ENCODE data around the gene TNS1. TPM values are rescaled to one million over a fixed set of nuclear protein-coding genes. Genes with fewer than 3 reads are reported as not detected.

TNS1 gene
- polyA plus RNA-seq, 6 donors from 2014 or later, result 0.05 to 0.57 (median 0.35) TPM; not detected in 2

DNA sequence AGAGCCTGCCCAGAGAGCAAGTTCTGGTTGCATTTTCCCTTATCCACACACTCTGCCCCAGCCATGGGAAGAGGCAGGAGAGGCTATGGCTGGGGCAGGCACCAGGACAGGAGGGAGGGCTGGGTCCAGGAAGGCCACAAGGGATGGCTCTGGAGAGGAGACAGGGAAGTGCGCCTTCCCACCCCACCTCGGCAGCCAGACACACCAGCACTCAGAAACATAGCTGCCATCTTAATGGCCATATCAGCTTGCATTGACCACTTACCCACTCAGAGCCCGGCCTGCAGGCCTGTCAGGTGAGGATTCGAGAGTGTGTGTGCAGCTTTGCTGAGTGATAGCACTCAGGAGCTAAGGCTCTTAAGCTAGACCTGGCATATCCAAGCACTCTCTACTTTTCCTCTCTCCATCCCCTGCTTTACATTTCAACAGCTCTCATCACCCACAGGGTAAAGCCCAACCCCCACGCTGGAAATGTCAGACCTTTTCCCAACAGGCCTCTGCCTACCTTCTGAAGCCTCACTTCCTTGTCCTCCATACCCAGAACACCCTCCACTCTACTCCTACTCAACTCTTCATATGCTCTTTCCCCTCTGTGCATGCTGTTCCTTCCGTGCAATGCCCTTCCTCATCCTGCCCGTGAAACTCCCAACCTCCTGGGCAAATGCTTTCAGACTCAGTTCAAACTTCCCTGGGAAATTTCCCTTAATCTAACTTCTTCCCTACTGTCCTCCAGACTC, 147.9 kb downstream of the TNS1 start:
- H3K9me3 Mint-ChIP-seq, result no peaks in the 10 kb centered on the region
- peaks cover 0 to 18% (median 10%) of the 10 kb centered on the region in 3 donors for H3K27me3 Mint-ChIP-seq
- ATAC-seq (ENCODE audit: low read depth in 2 of 2) (no peak), DNase-seq (no peak)
- H3K36me3 Mint-ChIP-seq, result no peaks in the 10 kb centered on the region
- H3K4me1 Mint-ChIP-seq, result peaks cover 6 to 12% (median 10%) of the 10 kb centered on the region in 3 donors
- H3K27ac Mint-ChIP-seq, result peak overlapping the region in 1 of 6 donors; percentile 64
- no peak overlapping the region for H3K4me3 Mint-ChIP-seq

DNA sequence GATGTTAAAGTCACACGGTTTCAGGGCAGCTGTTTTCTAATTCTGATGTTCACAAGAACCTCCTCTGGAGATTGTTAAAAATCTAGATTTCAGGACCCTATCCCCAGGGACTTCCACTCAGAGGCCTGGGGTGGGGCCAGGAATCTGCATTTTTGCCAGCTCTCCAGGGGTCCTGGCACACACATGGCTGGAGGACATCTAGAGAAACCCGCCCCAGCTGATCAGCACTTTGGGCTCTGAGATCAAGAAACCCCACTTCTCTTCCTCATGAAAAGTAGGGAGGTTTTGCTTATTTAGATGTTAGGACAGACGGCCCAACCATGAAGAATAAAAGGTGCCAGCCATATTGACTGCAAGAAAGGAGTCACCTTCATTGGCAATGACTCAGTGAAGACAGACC, 148.8 kb downstream of the TNS1 start:
- no peak overlapping the region for H3K4me3 Mint-ChIP-seq
- H3K36me3 Mint-ChIP-seq, result no peaks in the 10 kb centered on the region
- H3K9me3 Mint-ChIP-seq, result no peaks in the 10 kb centered on the region
- no peak overlapping the region for H3K27ac Mint-ChIP-seq
- ATAC-seq (ENCODE audit: low read depth in 2 of 2) (no peak), DNase-seq (no peak)
- peaks cover 0 to 25% (median 14%) of the 10 kb centered on the region in 3 donors for H3K27me3 Mint-ChIP-seq
- H3K4me1 Mint-ChIP-seq, result peaks cover 6 to 12% (median 10%) of the 10 kb centered on the region in 3 donors

DNA sequence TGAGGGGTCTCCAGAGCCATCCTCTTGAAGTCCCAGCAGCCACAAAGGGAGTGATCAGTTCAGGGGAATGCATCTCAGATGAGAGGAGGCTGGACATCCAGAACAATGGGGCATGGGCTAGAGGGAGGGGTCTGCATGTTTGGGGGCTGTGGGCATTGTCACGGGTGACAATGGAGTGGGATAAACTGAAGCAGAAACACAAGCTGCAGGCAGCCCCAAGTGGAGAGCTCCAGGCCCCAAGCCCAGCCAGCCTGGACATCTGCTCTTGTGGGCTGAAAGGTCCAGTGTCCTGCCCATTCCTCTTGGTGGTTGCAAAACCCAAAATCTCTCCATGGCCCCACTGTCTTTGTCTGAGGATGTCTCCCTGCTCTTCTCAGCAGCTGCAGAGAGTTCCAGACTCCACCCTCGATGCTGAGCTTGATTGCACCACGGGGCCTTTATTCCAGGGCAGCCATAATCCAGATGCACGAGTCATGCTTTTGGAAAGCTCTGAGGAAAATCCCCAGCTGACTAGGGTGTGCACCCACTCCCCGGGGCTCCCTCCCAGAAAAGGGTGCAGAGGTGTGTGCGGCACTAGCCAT, 149.4 kb downstream of the TNS1 start:
- peaks cover 0 to 25% (median 14%) of the 10 kb centered on the region in 3 donors for H3K27me3 Mint-ChIP-seq

DNA sequence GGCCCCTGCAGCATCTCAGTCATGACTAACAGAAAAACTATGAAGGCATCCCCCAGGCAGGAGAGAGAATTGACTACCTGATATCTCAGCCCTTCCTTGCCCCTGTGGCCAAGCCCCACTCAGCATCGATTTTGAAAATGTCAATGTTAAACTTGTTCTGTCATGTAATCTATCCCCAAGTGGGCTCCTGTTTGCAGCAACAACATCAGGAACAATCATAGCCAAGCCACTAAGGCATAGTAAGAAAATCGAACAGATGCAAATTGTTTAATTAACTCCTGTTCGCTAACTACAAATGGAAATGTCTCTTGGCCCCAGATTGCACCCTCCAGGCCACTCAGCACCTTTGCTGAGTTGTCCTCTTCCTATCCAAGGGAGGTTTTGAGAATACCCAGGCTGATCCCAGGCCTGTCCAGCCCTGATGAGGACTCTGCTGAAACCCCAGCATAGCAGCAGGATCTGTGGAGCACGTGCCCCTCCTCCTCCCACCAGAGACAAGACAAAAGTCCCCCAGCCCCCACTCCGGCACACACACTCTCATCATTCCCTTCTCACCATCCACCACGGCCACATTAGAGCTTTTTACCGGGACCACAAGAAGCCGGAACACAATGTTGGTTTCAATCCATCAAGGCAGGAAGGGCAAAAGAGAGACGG, 150.1 kb downstream of the TNS1 start:
- H3K9me3 Mint-ChIP-seq, result no peaks in the 10 kb centered on the region
- H3K36me3 Mint-ChIP-seq, result no peaks in the 10 kb centered on the region
- ATAC-seq (ENCODE audit: low read depth in 2 of 2), result no peak
- H3K27ac Mint-ChIP-seq, result peak overlapping the region in 1 of 6 donors; percentile 28
- peaks cover 4 to 12% (median 10%) of the 10 kb centered on the region in 3 donors for H3K4me1 Mint-ChIP-seq
- H3K4me3 Mint-ChIP-seq, result no peak overlapping the region
- DNase-seq, result no peak
- H3K27me3 Mint-ChIP-seq, result peaks cover 0 to 25% (median 14%) of the 10 kb centered on the region in 3 donors

More for the DNA sequence above, 149.4 kb downstream of the TNS1 start:
- H3K4me1 Mint-ChIP-seq, result peaks cover 6 to 12% (median 10%) of the 10 kb centered on the region in 3 donors
- H3K9me3 Mint-ChIP-seq, result no peaks in the 10 kb centered on the region
- DNase-seq (no peak), ATAC-seq (ENCODE audit: low read depth in 2 of 2) (no peak)
- H3K4me3 Mint-ChIP-seq, result no peak overlapping the region
- H3K27ac Mint-ChIP-seq, result no peak overlapping the region
- H3K36me3 Mint-ChIP-seq, result no peaks in the 10 kb centered on the region

DNA sequence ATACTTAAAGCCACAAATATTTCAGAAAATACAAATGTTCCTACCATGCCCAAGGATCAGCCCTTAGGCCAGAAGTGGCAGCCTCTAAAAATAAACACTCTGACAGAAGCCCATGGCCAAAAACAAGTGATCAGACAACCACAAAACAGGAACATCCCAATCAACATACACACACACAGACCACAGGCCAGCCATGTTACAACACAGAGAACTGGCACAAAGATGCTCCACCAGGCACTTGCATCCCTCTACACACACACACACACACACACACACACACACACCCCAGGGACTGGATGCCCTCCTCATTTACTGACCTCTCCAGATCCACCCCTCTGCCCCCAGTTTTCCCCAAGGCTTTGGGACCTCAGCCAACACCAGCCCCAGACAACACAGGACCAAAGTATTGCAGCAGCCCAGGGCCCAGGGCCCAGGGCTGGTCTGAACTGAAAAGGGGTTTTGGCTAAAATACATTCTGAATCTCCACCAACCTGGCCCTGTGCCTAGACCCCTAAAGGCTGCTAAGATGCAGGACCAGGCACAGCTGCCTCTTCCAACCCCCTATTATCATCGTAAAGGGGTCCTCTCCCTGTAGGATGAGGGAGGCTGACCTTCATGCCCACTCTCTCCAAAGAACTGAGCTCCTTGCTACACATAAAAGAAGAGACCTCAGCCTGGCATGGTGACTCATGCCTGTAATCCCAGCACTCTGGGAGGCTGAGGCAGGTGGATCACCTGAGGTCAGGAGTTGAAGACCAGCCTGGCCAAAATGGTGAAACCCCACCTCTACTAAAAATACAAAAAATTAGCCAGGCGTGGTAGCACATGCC, 151.4 kb downstream of the TNS1 start:
- H3K4me3 Mint-ChIP-seq, result no peak overlapping the region
- no peak for DNase-seq
- H3K36me3 Mint-ChIP-seq, result no peaks in the 10 kb centered on the region
- H3K27ac Mint-ChIP-seq, result peak overlapping the region in 2 of 6 donors; percentile 71 to 81
- H3K9me3 Mint-ChIP-seq, result no peaks in the 10 kb centered on the region
- peaks cover 0 to 25% (median 19%) of the 10 kb centered on the region in 3 donors for H3K27me3 Mint-ChIP-seq
- no peak for ATAC-seq (ENCODE audit: low read depth in 2 of 2)
- H3K4me1 Mint-ChIP-seq, result peaks cover 4 to 12% (median 10%) of the 10 kb centered on the region in 3 donors

DNA sequence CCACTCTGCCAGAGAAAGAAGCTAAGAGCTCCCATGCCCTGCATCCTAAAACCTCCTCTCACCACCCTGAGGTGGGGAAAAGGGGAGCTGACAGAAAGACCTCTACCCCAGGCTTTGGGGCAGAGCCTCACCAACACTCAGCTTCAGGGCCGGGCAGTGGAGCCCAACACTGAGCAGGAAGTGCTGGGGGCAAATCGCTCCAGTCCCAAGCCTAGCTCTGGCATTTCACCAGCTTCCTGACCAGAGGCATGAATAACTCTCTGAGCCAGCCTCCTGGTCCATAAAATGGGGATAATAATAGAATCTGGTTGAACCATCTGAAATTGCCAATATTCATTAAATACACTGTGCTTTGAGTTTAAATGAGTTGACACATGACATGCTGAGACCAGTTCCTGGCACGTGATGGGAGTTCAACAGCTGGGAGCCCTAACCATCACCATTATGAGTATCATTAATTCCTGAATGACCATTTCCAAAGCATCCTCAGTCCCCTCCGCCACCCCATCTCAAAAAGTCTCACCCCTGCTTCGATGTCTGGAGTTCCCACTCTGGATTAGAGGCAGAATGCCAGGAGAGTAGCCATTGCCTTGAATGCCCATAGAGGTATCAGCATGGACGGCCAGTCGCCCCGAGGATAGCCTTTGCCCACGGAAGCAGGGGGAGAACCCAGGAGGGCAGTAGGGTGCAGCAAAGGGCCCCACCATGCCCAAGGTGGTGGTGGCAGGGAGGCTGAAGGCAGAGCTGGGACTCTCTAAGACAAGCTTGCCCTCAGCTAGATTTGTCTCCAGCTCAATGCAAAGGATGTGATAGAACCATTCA, 153.4 kb downstream of the TNS1 start:
- DNase-seq (no peak), ATAC-seq (ENCODE audit: low read depth in 2 of 2) (no peak)
- Mint-ChIP-seq H3K27me3 (peaks cover 0 to 19% (median 17%) of the 10 kb centered on the region in 3 donors), H3K4me1 (peaks cover 4 to 12% (median 10%) of the 10 kb centered on the region in 3 donors), H3K27ac (peak overlapping the region in 1 of 6 donors; percentile 15), H3K4me3 (no peak overlapping the region), H3K36me3 (no peaks in the 10 kb centered on the region), H3K9me3 (peaks cover 0 to 2% (median 0%) of the 10 kb centered on the region in 7 donors)

DNA sequence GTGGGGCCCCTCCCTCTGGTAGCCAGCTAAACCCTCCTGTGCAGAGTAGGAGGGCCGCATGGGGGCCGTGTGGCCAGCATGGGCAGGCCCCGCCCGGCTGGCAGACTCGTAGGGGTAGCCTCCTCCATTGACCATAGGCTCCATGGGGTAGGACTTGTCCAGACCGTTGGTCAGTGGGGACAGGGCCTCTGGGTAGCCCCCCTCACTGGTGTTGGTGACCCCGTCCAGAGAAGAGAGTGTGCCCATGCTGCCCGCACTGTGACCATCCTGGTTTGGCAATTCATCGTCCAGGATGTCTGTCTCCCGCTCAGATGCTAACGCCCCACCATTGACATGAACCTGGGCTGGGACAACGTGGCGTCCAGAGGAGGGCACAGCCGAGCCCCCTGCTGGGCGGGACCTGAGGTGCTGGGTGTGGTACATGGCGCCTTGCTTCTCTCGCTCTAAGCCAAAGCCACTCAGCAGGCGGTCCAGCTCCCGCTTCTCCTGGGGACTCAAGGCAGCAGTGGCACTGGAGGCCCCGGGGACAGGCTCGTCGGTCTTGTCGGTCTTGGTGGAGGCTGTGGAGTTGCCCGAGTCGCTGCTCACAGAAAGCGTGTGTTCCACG, 154.3 kb downstream of the TNS1 start:
- ATAC-seq (ENCODE audit: low read depth in 2 of 2), result no peak
- H3K27ac Mint-ChIP-seq, result no peak overlapping the region

DNA sequence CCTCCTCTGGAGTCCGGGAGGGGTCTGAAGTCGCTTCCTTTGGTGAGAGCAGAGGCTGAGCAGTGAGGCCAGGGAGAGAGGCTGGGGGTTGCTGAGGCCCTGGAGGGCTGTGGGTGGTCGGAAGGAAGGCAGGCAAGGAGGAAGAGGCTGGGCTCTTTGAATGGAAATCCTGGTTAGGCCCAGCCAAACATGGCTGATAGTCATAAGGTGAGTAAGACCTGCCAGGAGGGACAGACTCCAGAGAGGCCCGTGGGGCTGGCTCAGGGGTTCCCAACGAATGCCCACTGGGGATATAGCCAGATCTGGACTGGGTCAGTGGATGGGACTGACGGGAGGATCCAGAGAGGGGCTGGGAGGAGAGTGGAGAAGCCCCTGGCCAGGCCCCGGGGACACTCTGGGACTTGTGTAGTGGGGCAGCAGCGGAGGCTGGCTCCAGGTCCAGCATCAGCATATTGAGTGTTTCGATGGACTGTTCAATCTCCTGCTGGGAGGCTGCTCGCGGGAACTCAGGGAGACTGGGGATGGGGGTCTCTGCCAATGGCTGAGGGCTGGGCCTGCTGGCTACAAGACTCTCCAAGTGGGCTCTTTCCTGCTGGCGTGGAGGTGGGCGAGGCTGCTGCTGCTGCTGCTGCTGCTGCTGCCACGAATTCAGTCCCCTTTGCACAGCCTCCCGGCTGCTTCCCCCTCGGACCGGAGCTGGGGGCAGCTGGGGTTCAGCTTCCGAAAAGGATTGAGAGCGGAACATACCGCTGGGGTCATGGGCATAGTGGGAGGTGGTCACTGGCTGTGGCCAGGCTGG, 155.0 kb downstream of the TNS1 start:
- DNase-seq (no peak), ATAC-seq (ENCODE audit: low read depth in 2 of 2) (no peak)
- peaks cover 0 to 19% (median 17%) of the 10 kb centered on the region in 3 donors for H3K27me3 Mint-ChIP-seq
- H3K4me1 Mint-ChIP-seq, result peaks cover 4 to 12% (median 10%) of the 10 kb centered on the region in 3 donors
- H3K9me3 Mint-ChIP-seq, result peaks cover 0 to 2% (median 0%) of the 10 kb centered on the region in 7 donors
- H3K27ac Mint-ChIP-seq, result no peak overlapping the region
- no peak overlapping the region for H3K4me3 Mint-ChIP-seq
- H3K36me3 Mint-ChIP-seq, result no peaks in the 10 kb centered on the region

More for the DNA sequence above, 154.3 kb downstream of the TNS1 start:
- Mint-ChIP-seq H3K36me3 (no peaks in the 10 kb centered on the region), H3K9me3 (peaks cover 0 to 2% (median 0%) of the 10 kb centered on the region in 7 donors), H3K27me3 (peaks cover 0 to 19% (median 17%) of the 10 kb centered on the region in 3 donors), H3K4me3 (no peak overlapping the region), H3K4me1 (peaks cover 4 to 12% (median 10%) of the 10 kb centered on the region in 3 donors)
- DNase-seq, result no peak

DNA sequence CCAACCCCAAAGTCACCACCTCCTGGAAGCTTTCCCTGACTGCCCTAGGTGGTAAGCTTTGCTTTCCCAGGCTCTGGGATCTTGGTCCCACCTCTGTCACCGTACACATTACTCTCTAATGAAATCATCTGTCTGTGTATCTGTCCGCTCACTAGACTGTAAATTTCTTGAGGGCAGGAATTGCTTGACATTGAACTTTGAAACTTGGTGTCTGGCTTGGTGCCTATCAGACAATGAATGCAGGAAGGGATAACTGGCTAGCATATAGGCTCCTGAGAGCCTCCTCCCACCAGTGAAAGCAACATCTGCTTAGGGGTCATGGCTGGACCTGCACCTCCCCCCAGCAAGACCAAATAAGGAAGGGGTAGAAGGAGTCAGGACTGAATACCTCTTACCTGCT, 155.7 kb downstream of the TNS1 start:
- H3K4me1 Mint-ChIP-seq, result peaks cover 4 to 12% (median 10%) of the 10 kb centered on the region in 3 donors
- ATAC-seq (ENCODE audit: low read depth in 2 of 2) (no peak), DNase-seq (no peak)
- no peak overlapping the region for H3K27ac Mint-ChIP-seq
- H3K4me3 Mint-ChIP-seq, result no peak overlapping the region
- peaks cover 0 to 19% (median 17%) of the 10 kb centered on the region in 3 donors for H3K27me3 Mint-ChIP-seq
- no peaks in the 10 kb centered on the region for H3K36me3 Mint-ChIP-seq
- peaks cover 0 to 2% (median 0%) of the 10 kb centered on the region in 7 donors for H3K9me3 Mint-ChIP-seq

DNA sequence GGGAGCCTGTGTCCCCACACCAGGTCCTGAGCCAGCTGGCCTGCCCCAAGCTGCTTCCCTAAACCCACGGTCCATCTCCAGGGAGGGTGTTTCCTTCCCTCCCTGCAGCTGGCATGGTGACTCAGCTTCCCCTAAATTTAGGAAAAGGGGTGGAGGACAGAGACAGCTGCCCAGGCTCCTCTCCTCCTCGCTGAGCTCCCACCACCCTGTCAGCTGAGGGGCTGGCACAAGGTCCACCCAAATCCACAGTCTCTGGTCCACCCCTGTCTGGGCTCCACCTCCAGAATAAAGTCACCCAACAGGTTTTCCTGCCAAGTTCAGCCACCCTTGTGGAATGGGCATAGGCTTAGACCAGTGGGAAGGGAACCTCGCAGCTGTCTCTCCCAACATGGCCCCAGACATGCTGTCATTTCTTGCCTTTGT, 156.5 kb downstream of the TNS1 start:
- Mint-ChIP-seq H3K4me1 (peaks cover 1 to 9% (median 8%) of the 10 kb centered on the region in 3 donors), H3K9me3 (peaks cover 0 to 2% (median 0%) of the 10 kb centered on the region in 7 donors), H3K36me3 (no peaks in the 10 kb centered on the region), H3K27ac (no peak overlapping the region), H3K27me3 (peaks cover 0 to 19% (median 17%) of the 10 kb centered on the region in 3 donors), H3K4me3 (no peak overlapping the region)
- no peak for ATAC-seq (ENCODE audit: low read depth in 2 of 2)
- DNase-seq, result no peak

DNA sequence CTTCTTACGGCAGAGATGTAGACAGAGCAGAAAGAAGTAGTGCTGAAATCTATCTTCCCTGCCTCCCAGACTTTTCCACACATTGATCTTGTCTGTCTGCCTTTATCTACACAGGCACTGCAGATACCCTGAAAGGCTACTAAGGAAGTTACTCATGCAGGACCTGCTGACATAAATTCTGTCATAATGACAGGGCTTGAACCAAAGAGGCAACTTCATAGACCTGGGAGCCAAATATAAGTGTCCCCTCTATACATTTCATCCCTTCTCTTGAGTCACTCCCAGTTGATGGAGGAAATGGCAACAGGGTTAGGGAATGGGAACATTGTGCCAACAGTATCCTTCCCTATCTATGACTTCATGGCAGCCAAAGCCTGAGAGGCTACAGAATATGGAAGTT, 157.5 kb downstream of the TNS1 start:
- Mint-ChIP-seq H3K27ac (no peak overlapping the region), H3K36me3 (no peaks in the 10 kb centered on the region), H3K4me3 (no peak overlapping the region), H3K9me3 (peaks cover 0 to 2% (median 0%) of the 10 kb centered on the region in 7 donors), H3K4me1 (no peaks in the 10 kb centered on the region), H3K27me3 (peaks cover 0 to 14% (median 8%) of the 10 kb centered on the region in 3 donors)
- no peak for DNase-seq
- ATAC-seq (ENCODE audit: low read depth in 2 of 2), result no peak

Data from naive B cell (primary cell).